Duodenal mucosa (tissue), 2 donors: Measurements from ENCODE around the gene LMAN1L.
A peak's percentile ranks its signal among the peaks of the same experiment; 100 is the strongest.

Source experiments
- H3K27ac ChIP-seq: one replicate; pipeline ENCODE4 v1.7.0; 2013; ENCODE audit warnings: low read depth, low read length
- H3K27me3 ChIP-seq, 2 donors: one replicate each; pipeline ENCODE4 v1.7.0; 2013; ENCODE audit warnings: low read length in 2 of 2, control low read depth in 1 of 2; ENCODE audit not compliant: insufficient read depth in 2 of 2, control insufficient read depth in 1 of 2
- H3K36me3 ChIP-seq, 2 donors: one replicate each; pipeline ENCODE4 v1.7.0; 2013; ENCODE audit warnings: low read length in 2 of 2, control low read depth in 1 of 2; ENCODE audit not compliant: insufficient read depth in 2 of 2, control insufficient read depth in 1 of 2
- H3K4me1 ChIP-seq, 2 donors: one replicate each; pipeline ENCODE4 v1.7.0; 2013; ENCODE audit warnings: low read length in 2 of 2, control low read depth in 1 of 2; ENCODE audit not compliant: insufficient read depth in 2 of 2, control insufficient read depth in 1 of 2
- H3K4me3 ChIP-seq, 2 donors: one replicate each; pipeline ENCODE4 v1.7.0; 2013; ENCODE audit warnings: low read length in 2 of 2, low read depth in 1 of 2
- H3K9ac ChIP-seq, 2 donors: one replicate each; pipeline ENCODE4 v1.7.0; 2013; ENCODE audit warnings: low read length in 2 of 2, low read depth in 1 of 2
- H3K9me3 ChIP-seq, 2 donors: one replicate each; pipeline ENCODE4 v1.7.0; 2013; ENCODE audit warnings: low read length in 2 of 2, control low read depth in 1 of 2; ENCODE audit not compliant: control insufficient read depth in 1 of 2

Gene LMAN1L

DNA sequence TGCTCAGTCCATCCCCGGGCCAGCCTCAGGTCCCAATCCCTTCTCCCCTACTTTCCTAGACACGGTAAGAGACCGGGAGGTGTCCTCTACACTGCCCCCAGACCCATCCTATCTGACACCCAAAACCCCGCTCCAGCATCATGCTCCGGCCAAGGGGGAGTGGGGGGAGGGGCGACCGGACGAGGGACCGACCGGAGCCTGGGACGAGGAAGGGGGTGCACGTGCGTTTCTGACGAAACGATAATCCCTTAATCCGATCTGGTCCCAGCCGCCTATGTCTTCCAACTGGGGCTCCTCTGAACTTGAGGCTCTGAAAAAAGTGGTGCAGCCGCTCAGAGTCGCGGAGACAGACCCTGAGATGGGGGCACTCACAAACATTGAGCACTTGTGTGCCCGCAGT, 14.3 kb downstream of the LMAN1L start:
- H3K4me1 ChIP-seq = peaks cover 8% of the 10 kb centered on the region in 2 donors
- no peaks in the 10 kb centered on the region for H3K9me3 ChIP-seq
- no peak overlapping the region for H3K27ac ChIP-seq
- H3K4me3 ChIP-seq = no peak overlapping the region
- H3K9ac ChIP-seq = no peak overlapping the region
- no peaks in the 10 kb centered on the region for H3K36me3 ChIP-seq
- H3K27me3 ChIP-seq = peaks cover 13 to 28% of the 10 kb centered on the region in 2 donors

DNA sequence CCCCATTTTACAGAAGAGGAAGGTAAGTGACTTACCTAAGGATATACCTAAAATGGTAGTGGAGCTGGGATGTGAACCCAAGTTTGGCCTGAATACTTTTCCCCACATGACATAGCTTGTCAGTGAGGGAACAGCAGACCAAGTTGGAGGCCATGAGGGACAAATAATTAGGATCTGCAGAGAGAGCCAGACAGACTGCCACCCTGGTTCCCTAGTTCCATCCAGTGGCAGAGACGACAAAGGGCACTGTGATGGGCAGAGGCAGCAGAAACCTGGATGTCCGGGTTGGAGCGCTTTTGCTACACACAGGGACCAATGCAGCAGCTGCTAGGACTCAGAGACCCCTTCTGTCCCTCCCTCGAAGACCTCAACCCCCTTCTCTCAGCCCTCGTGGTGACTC, 15.0 kb downstream of the LMAN1L start:
- Histone ChIP-seq H3K9ac (no peak overlapping the region), H3K4me3 (no peak overlapping the region), H3K36me3 (no peaks in the 10 kb centered on the region), H3K27me3 (peaks cover 13 to 28% of the 10 kb centered on the region in 2 donors), H3K4me1 (peaks cover 15% of the 10 kb centered on the region in 2 donors), H3K27ac (no peak overlapping the region), H3K9me3 (no peaks in the 10 kb centered on the region)

DNA sequence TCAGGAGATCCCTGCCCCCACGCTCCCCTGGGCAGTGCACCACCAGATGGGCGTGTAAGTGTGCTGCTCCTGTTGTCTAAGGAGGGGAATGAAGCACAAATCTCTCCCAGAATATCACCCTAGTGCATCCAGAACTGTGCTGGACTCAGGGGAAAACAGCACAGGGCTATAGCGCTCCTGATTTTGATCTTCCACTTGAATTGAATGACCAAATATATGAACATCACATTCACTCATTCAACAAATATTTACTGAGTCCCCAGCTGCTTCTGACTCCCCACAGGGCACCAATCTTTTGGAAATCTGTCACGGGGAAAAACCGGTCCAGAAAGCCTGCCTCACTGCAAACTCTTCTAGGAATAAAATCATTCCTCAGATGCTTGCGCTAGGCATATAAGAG, 16.2 kb downstream of the LMAN1L start:
- Histone ChIP-seq H3K36me3 (no peaks in the 10 kb centered on the region), H3K9me3 (no peaks in the 10 kb centered on the region), H3K4me1 (peaks cover 23 to 24% of the 10 kb centered on the region in 2 donors), H3K27me3 (peaks cover 13 to 28% of the 10 kb centered on the region in 2 donors), H3K4me3 (no peak overlapping the region), H3K27ac (no peak overlapping the region), H3K9ac (no peak overlapping the region)

DNA sequence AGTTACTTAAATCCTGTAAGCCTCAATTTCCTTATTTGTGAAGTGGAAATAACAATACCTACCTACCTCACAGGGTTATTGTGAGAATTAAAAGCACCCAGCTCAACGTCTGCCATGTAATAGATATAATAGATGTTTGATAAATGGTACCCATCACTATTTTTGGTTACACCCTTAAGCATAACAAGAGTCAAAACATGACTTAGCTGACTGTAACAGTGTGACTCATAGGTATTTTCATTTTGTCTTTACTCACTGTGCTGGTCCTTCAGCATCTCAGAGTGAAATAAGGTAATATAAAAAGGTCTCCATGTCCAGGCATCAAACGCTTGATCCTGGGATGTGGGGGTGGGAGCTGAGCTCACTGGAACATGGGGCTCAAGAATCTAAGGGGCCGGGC, 16.9 kb downstream of the LMAN1L start:
- Histone ChIP-seq H3K4me3 (no peak overlapping the region), H3K27me3 (peaks cover 13 to 28% of the 10 kb centered on the region in 2 donors), H3K27ac (no peak overlapping the region), H3K4me1 (peaks cover 23 to 24% of the 10 kb centered on the region in 2 donors), H3K9me3 (no peaks in the 10 kb centered on the region), H3K36me3 (no peaks in the 10 kb centered on the region), H3K9ac (no peak overlapping the region)

DNA sequence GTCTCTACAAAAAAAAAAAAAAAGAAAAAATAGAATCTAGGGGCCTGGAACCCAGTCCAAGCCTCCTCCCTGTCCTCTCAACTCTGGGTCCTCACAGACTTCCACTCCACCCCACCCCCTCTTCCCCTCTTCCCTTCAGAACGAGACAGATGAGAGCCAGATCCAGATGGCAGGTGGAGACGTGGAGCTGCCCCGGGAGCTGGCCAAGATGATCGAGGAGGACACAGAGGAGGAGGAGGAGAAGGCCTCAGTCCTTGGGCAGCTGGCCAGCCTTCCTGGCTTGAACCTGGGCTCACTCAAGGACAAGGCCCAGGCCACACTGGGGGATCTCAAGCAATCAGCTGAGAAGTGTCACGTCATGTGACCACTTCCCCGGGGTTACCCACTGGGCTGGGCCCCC, 17.4 kb downstream of the LMAN1L start:
- H3K9ac ChIP-seq = no peak overlapping the region
- H3K27me3 ChIP-seq = peaks cover 13 to 28% of the 10 kb centered on the region in 2 donors
- no peak overlapping the region for H3K4me3 ChIP-seq
- H3K9me3 ChIP-seq = no peaks in the 10 kb centered on the region
- no peaks in the 10 kb centered on the region for H3K36me3 ChIP-seq
- H3K4me1 ChIP-seq = peaks cover 23 to 24% of the 10 kb centered on the region in 2 donors
- H3K27ac ChIP-seq = no peak overlapping the region

DNA sequence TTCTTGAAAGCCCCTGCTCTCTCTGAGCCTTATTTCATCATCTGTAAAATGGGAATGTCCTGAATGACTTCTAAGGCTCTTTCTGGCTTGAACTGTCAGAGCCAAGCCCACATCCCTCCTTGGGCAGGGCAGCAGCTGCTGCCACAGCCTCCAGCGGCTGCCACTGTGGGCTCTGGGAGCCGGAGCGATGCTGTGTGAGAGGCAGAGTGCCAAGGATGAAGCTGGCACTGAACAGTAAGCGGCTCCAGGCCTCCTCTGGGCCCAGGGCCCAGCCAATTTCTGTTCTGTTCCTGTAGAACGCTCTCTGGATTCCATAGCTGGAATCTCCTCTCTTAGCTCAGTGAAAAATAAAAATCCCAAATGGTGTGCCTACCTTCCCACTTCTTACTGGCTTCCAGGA, 18.2 kb downstream of the LMAN1L start:
- Histone ChIP-seq H3K9ac (no peak overlapping the region), H3K36me3 (peaks cover 0 to 2% of the 10 kb centered on the region in 2 donors), H3K27me3 (peaks cover 13 to 22% of the 10 kb centered on the region in 2 donors), H3K27ac (no peak overlapping the region), H3K9me3 (no peaks in the 10 kb centered on the region), H3K4me3 (no peak overlapping the region), H3K4me1 (peaks cover 23 to 24% of the 10 kb centered on the region in 2 donors)

DNA sequence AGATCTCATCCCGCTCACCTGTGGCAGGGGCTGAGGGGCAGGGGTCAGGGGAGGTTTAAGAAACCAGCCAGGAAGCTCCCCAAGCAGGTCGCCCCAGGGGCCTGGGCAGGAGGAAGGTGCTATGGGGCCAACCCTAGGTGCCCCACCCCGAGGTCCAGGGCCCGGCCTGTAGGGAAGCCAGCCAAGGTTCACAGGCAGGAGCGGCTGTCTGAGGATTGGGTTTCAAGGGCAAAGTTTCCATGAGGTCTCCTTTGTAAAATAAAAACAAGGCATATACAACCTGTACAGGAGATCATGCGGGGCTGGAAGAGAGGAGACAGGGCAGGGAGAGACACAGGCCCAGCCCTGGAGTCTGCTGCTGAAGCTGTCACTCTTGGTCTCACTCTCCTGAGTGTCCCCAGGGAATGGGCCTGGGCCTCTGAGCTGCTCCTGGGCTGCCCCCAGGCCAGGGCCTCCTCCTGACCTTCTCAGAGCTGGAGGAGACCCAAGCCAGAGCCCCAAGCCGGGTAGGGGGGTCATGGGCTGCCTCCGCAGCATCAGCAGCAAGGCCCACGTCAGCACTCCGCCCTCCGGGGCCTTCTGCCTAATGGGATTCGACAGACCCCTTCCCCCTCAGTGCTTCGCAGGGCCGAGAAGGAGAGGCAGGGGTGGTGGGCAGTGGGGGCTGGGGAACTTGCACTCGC, 19.3 kb downstream of the LMAN1L start:
- Histone ChIP-seq H3K27me3 (peaks cover 10 to 16% of the 10 kb centered on the region in 2 donors), H3K9me3 (no peaks in the 10 kb centered on the region), H3K9ac (peak overlapping the region in 1 of 2 donors; percentile 49), H3K4me3 (peak overlapping the region in 1 of 2 donors; percentile 12), H3K4me1 (peaks cover 23 to 24% of the 10 kb centered on the region in 2 donors), H3K27ac (peak overlapping the region; percentile 58), H3K36me3 (peaks cover 5 to 7% of the 10 kb centered on the region in 2 donors)

DNA sequence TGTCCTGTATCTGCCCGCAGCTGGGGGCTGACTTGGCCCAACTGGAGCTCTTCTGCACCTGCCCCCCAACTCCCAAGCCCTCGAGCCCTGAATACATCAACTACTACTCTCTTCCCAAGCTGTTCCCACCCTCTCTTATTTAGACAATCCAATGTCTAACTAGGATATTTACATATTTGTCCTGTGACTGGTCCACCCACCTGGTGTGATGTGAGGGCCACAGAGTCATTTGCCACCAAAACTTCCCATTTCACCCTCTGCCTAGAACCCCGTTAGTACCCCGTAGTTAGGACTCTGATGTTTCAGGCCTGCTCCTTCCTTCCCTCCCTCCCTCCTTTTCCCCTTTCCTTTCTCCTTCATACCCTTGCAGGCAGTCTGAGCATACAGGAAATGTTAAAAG, 20.2 kb downstream of the LMAN1L start:
- peaks cover 23 to 24% of the 10 kb centered on the region in 2 donors for H3K4me1 ChIP-seq
- H3K36me3 ChIP-seq = peaks cover 7 to 8% of the 10 kb centered on the region in 2 donors
- peaks cover 4 to 9% of the 10 kb centered on the region in 2 donors for H3K27me3 ChIP-seq
- H3K9me3 ChIP-seq = no peaks in the 10 kb centered on the region
- no peak overlapping the region for H3K4me3 ChIP-seq
- H3K9ac ChIP-seq = peak overlapping the region in 1 of 2 donors; percentile 49
- H3K27ac ChIP-seq = no peak overlapping the region

DNA sequence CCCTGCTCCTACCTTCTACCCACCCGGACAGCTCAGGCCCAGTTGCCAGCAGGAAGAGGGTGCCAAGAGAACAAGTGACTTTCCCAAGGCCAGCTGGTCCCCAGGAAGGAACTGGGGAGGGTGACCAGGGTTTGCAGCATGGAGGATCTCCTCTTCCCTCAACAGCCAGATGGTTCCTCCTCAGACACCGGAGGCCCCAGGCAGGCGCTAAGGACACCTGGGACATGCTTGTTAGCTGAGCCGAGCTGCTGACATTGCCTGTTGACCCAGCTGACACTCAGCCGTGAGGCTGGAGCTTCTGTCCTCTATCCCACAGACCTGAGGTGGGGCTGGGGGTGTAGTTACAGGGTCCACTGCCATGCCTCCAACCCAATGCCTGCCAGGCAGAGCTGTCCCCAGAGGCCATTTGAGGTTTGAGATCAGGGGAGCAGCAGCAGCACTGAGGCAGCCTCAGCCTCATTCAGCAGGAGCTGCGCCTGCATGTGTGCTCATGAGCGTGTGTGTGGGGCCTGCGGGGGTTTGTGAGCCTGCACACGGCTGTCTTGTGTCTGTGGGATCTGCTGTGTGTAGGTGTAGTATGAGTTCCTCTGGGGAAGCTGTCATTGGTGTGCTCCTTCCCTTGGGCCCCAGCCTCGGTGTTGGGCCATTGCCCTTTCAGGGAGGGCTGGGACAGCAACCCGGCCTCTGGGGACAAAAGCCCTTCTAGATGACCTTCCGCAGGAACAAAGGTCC, 20.9 kb downstream of the LMAN1L start:
- Histone ChIP-seq H3K9me3 (no peaks in the 10 kb centered on the region), H3K9ac (no peak overlapping the region), H3K27ac (no peak overlapping the region), H3K36me3 (peaks cover 7 to 15% of the 10 kb centered on the region in 2 donors), H3K27me3 (peaks cover 0 to 3% of the 10 kb centered on the region in 2 donors), H3K4me1 (peaks cover 23 to 24% of the 10 kb centered on the region in 2 donors), H3K4me3 (no peak overlapping the region)

DNA sequence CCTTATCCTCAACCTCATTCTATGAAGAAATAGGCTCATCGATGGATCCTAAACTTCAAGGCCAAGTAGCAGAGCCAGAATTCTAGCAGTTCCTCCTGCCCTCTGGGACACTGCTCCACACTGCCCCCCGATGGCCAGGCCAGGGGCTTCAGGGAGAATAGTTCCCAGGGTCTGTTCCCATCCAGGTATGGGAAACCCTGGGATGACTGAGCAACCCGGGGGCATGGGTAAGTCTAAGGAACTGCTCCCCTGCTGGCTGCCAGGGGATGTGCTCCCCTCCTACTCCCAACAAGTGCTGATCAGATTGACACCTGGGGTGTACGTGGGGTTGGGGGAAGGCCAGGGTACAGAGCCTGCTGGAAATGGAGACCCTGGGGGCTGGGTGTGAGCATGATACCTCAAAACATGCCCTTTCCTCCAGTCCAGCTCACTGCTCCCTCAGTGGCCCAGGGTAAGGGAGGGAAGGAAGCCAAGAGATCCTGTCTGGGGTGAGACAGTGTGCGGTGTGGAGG, 22.7 kb downstream of the LMAN1L start:
- Histone ChIP-seq H3K4me1 (peaks cover 23 to 24% of the 10 kb centered on the region in 2 donors), H3K4me3 (no peak overlapping the region), H3K27me3 (no peaks in the 10 kb centered on the region), H3K36me3 (peaks cover 7 to 33% of the 10 kb centered on the region in 2 donors), H3K9me3 (no peaks in the 10 kb centered on the region), H3K9ac (no peak overlapping the region), H3K27ac (no peak overlapping the region)
